ENCODE measurements around the gene OAF.

Gene OAF

DNA sequence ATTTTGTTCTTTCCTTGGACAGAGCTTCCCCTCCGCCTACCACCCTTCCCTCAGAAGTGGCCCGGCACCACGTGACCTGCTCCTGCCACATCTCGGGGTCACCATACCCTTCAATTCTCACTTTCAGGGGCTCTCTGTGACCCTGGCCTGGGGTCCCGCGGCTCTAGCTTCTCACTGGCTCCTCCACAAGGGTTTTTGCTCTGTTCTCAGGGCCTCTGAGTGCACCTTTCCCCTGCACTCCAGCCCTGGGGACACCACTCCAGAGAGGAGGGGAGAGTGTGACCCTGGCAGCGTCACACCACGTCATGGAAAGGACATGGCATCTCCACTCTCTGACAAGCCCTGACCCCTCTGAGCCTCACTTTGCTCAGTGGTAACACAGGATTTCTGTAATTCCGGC is 46.5 kb downstream of the OAF start:
- no peak for DNase-seq (ENCODE audit: low read depth in 1 of 2, low spot score in 1 of 2)
- no peak overlapping the region for H3K27ac ChIP-seq (replicated peaks)
- no peak overlapping the region for H3K4me3 ChIP-seq (replicated peaks; ENCODE audit: insufficient read depth, low read length)
- TF ChIP-seq, protein P1, sequence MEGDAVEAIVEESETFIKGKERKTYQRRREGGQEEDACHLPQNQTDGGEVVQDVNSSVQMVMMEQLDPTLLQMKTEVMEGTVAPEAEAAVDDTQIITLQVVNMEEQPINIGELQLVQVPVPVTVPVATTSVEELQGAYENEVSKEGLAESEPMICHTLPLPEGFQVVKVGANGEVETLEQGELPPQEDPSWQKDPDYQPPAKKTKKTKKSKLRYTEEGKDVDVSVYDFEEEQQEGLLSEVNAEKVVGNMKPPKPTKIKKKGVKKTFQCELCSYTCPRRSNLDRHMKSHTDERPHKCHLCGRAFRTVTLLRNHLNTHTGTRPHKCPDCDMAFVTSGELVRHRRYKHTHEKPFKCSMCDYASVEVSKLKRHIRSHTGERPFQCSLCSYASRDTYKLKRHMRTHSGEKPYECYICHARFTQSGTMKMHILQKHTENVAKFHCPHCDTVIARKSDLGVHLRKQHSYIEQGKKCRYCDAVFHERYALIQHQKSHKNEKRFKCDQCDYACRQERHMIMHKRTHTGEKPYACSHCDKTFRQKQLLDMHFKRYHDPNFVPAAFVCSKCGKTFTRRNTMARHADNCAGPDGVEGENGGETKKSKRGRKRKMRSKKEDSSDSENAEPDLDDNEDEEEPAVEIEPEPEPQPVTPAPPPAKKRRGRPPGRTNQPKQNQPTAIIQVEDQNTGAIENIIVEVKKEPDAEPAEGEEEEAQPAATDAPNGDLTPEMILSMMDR (IDR thresholded peaks at IDR 0.05; ENCODE audit: insufficient read depth, low read length) = no peak
- TF ChIP-seq REST (IDR thresholded peaks at IDR 0.05; ENCODE audit: insufficient replicate concordance, low read depth) (no peak), GABPA (IDR thresholded peaks at IDR 0.05; ENCODE audit: low read depth) (no peak), SPI1 (IDR thresholded peaks at IDR 0.05; ENCODE audit: borderline replicate concordance, low read depth) (no peak), POLR2AphosphoS5 (IDR thresholded peaks at IDR 0.05; ENCODE audit: low read depth) (no peak)
- H3K27me3 ChIP-seq (ENCODE audit: insufficient read depth, poor library complexity, severe bottlenecking) = peaks cover 17% of the 10 kb centered on the region

GRCh38 chr11:120258661-120259060 is 47.8 kb downstream of the OAF start:
- no peak overlapping the region for H3K27ac ChIP-seq (replicated peaks)
- TF ChIP-seq POLR2AphosphoS5 (IDR thresholded peaks at IDR 0.05; ENCODE audit: low read depth) (no peak), GABPA (IDR thresholded peaks at IDR 0.05; ENCODE audit: low read depth) (no peak), SPI1 (IDR thresholded peaks at IDR 0.05; ENCODE audit: borderline replicate concordance, low read depth) (no peak), REST (IDR thresholded peaks at IDR 0.05; ENCODE audit: insufficient replicate concordance, low read depth) (no peak)
- TF ChIP-seq, protein P1 (IDR thresholded peaks at IDR 0.05; ENCODE audit: insufficient read depth, low read length) = no peak
- no peak overlapping the region for H3K4me3 ChIP-seq (replicated peaks; ENCODE audit: insufficient read depth, low read length)
- no peak for DNase-seq (ENCODE audit: low read depth in 1 of 2, low spot score in 1 of 2)
- peaks cover 19% of the 10 kb centered on the region for H3K27me3 ChIP-seq (ENCODE audit: insufficient read depth, poor library complexity, severe bottlenecking)

DNA sequence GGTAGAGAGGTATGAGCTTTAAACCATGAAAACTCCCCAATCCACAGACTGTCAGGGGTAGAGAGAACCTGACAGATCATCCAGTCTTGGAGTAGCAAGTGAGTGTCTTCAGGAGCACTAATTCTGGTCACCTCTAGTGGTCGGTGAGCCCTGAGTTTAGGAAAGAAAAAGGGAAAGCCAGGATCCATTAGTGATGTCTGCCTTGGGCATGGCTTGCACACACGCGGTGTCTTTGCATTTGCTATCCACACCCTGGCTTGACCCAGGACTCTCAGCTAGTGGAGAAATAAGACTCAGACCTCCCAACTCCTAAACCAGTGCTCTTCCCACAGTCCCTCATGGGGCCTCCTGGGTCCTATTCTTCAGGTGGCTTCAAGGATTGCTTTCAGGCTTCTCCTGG is 48.4 kb downstream of the OAF start:
- no peak for DNase-seq (ENCODE audit: low read depth in 1 of 2, low spot score in 1 of 2)
- Histone ChIP-seq H3K27ac (replicated peaks) (no peak overlapping the region), H3K27me3 (ENCODE audit: insufficient read depth, poor library complexity, severe bottlenecking) (peaks cover 19% of the 10 kb centered on the region)

More for the DNA sequence above, 48.4 kb downstream of the OAF start:
- H3K4me3 ChIP-seq (replicated peaks; ENCODE audit: insufficient read depth, low read length) = no peak overlapping the region
- TF ChIP-seq, protein P1 (IDR thresholded peaks at IDR 0.05; ENCODE audit: insufficient read depth, low read length) = no peak
- no peak for TF ChIP-seq SPI1 (IDR thresholded peaks at IDR 0.05; ENCODE audit: borderline replicate concordance, low read depth)
- TF ChIP-seq GABPA (IDR thresholded peaks at IDR 0.05; ENCODE audit: low read depth) = no peak
- no peak for TF ChIP-seq POLR2AphosphoS5 (IDR thresholded peaks at IDR 0.05; ENCODE audit: low read depth)
- TF ChIP-seq REST (IDR thresholded peaks at IDR 0.05; ENCODE audit: insufficient replicate concordance, low read depth) = no peak
